ENCODE results near the gene SLC9A9.

The SLC9A9 gene

DNA sequence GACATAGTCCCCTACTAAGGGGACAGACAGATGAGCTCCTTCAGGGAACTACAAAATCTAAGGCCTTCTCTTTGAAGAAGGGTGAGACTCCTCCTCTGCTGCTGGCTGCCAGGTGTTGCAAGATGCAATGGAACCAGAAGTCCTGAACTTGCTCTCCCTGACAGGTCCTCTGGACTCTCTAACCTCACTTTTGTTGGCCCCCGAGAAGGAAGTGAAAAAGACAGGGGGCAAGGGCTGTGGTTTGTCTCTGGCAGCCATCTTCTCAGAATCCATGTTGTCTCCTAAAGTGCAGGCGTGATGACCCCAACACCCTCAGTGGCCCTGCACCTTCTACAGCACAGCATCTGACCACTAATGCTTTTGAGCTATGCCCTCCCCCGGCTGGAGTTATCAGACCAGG is 436.2 kb downstream of the SLC9A9 start:
- H3K4me3 ChIP-seq (replicated peaks; ENCODE audit: low read depth, low read length): no peak overlapping the region
- DNase-seq (ENCODE audit: extremely low read depth, low read depth): no peak
- TF ChIP-seq, protein P1, sequence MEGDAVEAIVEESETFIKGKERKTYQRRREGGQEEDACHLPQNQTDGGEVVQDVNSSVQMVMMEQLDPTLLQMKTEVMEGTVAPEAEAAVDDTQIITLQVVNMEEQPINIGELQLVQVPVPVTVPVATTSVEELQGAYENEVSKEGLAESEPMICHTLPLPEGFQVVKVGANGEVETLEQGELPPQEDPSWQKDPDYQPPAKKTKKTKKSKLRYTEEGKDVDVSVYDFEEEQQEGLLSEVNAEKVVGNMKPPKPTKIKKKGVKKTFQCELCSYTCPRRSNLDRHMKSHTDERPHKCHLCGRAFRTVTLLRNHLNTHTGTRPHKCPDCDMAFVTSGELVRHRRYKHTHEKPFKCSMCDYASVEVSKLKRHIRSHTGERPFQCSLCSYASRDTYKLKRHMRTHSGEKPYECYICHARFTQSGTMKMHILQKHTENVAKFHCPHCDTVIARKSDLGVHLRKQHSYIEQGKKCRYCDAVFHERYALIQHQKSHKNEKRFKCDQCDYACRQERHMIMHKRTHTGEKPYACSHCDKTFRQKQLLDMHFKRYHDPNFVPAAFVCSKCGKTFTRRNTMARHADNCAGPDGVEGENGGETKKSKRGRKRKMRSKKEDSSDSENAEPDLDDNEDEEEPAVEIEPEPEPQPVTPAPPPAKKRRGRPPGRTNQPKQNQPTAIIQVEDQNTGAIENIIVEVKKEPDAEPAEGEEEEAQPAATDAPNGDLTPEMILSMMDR (IDR thresholded peaks at IDR 0.05; ENCODE audit: low read depth, low read length, missing control alignments): no peak

DNA sequence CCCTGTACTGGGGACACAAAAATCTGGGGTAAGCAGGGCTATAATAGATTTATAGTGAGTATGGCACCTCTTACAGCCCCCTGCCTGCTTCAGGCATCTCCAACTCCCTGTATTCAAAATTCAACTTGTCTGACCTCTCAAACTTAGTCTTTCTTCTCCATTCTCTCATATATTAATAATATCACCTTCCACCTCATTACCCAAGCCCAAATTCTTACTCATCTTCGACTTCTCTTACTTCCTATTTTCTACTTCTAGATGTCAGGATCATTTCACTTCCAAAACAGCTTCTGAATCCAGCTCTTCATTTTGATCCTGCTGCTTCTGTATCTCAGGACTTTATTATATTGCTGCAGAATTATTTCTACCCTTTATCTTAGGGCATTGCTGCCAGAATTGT is 438.0 kb downstream of the SLC9A9 start:
- DNase-seq (ENCODE audit: extremely low read depth, low read depth): no peak
- no peak overlapping the region for H3K4me3 ChIP-seq (replicated peaks; ENCODE audit: low read depth, low read length)
- TF ChIP-seq, protein P1 (IDR thresholded peaks at IDR 0.05; ENCODE audit: low read depth, low read length, missing control alignments): no peak

DNA sequence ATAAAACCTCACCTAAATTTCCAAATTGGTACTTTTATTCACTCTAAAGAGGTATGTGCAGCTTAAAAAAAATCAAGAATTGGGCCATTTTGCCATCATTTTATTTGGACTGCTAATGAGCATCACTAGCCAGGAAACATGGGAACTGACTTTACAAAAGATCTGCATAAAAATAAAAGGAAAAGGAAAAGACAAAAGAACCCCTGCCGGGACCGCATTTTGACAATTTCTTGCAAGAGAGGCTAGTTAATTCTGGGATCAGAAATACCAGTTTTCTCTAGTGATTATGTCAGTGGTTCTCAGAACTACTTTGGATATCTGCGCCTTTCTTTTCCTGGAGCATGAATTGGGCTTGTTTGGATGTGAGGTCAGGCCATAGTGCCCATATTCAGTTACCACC is 439.5 kb downstream of the SLC9A9 start:
- no peak overlapping the region for H3K4me3 ChIP-seq (replicated peaks; ENCODE audit: low read depth, low read length)
- DNase-seq (ENCODE audit: extremely low read depth, low read depth): no peak
- TF ChIP-seq, protein P1 (IDR thresholded peaks at IDR 0.05; ENCODE audit: low read depth, low read length, missing control alignments): no peak

DNA sequence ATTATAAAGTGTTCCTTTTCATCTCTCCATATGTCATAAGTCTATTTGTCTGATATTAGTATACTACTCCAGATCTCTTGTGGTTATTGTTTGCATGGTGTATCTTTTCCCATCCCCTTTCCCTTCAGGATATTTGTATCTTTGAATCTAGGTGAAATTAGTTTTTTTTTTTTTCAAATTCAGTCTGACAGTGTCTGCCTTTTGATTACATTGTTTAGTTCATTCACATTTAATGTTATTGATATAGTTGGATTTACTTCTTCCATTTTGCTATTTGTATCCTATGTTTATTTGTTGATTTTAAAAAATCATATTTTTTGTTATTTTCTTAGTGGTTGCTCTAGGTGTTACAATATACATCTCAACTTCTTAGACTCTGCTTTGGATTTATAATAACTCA is 445.7 kb downstream of the SLC9A9 start:
- TF ChIP-seq, protein P1 (IDR thresholded peaks at IDR 0.05; ENCODE audit: low read depth, low read length, missing control alignments): no peak
- no peak for DNase-seq (ENCODE audit: extremely low read depth, low read depth)
- H3K4me3 ChIP-seq (replicated peaks; ENCODE audit: low read depth, low read length): no peak overlapping the region

DNA sequence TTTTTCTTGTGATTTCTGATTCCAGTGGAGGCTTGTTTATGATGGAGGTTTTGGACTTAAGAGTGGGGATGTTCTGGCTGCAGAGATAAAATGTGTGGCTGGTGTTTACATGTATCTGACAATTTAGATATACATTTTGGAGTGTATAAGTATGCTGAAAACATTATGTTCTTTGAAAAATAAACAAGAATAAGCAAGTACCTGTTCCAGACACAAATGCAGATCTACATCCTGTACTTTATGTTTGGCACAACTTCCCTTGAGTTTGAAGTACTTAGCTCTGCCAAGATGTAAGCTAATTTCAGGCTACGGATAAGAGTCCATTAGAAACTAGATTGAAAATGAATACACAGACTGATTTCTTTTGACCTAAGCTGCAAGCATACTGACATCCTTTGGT is 451.5 kb downstream of the SLC9A9 start:
- H3K4me3 ChIP-seq (replicated peaks; ENCODE audit: low read depth, low read length): no peak overlapping the region
- TF ChIP-seq, protein P1 (IDR thresholded peaks at IDR 0.05; ENCODE audit: low read depth, low read length, missing control alignments): no peak
- DNase-seq (ENCODE audit: extremely low read depth, low read depth): no peak

DNA sequence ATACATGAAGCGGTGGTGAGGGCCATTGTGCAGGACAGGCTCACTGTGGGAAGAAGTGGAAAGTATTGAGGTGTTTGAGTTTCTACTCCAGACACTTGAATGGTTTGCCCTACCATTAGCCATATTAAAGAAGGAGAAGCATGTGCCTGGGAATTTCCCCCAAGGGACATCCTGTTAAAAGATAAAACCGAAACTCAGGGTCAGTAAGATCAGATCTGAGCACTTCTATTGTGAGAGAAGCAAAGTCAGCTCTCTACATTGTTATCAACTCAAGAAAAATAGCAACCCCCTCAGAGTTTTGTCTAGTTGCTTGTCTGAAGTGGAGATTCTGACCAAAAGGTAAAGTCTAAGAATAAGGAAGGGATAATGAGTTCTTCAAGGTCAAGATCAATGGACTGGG is 458.9 kb downstream of the SLC9A9 start:
- H3K4me3 ChIP-seq (replicated peaks; ENCODE audit: low read depth, low read length): no peak overlapping the region
- TF ChIP-seq, protein P1 (IDR thresholded peaks at IDR 0.05; ENCODE audit: low read depth, low read length, missing control alignments): no peak
- DNase-seq (ENCODE audit: extremely low read depth, low read depth): no peak

DNA sequence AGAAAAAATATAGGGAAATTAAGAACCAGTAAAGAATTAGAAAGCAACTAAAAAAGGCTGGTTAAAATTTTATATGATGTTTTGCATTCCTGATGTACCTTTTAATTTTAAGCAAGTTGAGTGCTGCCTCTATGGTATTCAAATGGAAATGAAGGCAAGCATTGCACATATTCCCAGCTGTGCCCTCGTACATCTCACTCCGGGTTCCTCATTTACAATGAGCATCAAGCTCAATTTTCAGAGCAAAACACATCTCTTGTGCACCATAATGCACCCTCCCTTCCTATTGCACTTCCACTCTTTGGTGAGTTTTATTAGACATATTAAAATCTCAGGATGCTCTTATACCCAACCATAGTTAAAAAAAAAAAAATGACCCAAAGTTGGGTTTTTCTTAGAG is 460.8 kb downstream of the SLC9A9 start:
- TF ChIP-seq, protein P1 (IDR thresholded peaks at IDR 0.05; ENCODE audit: low read depth, low read length, missing control alignments): no peak

More for the DNA sequence above, 460.8 kb downstream of the SLC9A9 start:
- no peak for DNase-seq (ENCODE audit: extremely low read depth, low read depth)
- no peak overlapping the region for H3K4me3 ChIP-seq (replicated peaks; ENCODE audit: low read depth, low read length)

Data from HFF-Myc (cell line).